B cell (primary cell): ENCODE data around the gene CYP26C1. TPM values are rescaled to one million over a fixed set of nuclear protein-coding genes. Genes with fewer than 3 reads are reported as not detected.
A peak's percentile ranks its signal among the peaks of the same experiment; 100 is the strongest.

Source experiments
- ATAC-seq: fragments of 200-7000 bp; cut with Tn5 transposase; one replicate; pipeline ENCODE4 v1.10.0; 2021; ENCODE audit warnings: low read depth, mild to moderate bottlenecking, moderate number of reproducible peaks, moderate library complexity
- CTCF ChIA-PET: fragments of 350-600 bp; sonication (Branson Sonifier 250); formaldehyde crosslinking; loops from one replicate; lab custom pipeline; 2021; ENCODE audit warnings: antibody characterized with exemption, inconsistent platforms; lab: Charles Lee
- POLR2A ChIA-PET: fragments of 350-600 bp; sonication (Branson Sonifier 250); formaldehyde crosslinking; loops from one replicate; lab custom pipeline; 2021; ENCODE audit warnings: antibody characterized with exemption; lab: Charles Lee
- DNase-seq: peaks from one replicate; pipeline ENCODE4 v3.0.0; 2013
- H2AFZ ChIP-seq: 2 replicates; pipeline ENCODE4 v1.6.1; 2012; ENCODE audit warnings: mild to moderate bottlenecking, low read depth, low read length; ENCODE audit not compliant: insufficient read depth, poor library complexity, severe bottlenecking
- H3K27ac ChIP-seq, 2 donors: 1 replicate in 1 of 2; 2 replicates in 1 of 2; pipeline ENCODE4 v1.5.1; 2012 to 2013; ENCODE audit warnings: low read length in 2 of 2, mild to moderate bottlenecking in 2 of 2, moderate library complexity in 1 of 2
- H3K27me3 ChIP-seq, 4 experiments: fragments of 200-600 bp in 1 of 4; sonication (generic) in 1 of 4; replicated peaks in 1 of 4; 1 replicate in 2 of 4; 2 replicates in 2 of 4; pipeline versions ENCODE4 v1.6.1 to v1.7.0; 2013 to 2016; ENCODE audit warnings: low read length in 3 of 4, mild to moderate bottlenecking in 2 of 4, mixed read lengths in 1 of 4, moderate library complexity in 1 of 4; ENCODE audit not compliant: insufficient read depth in 4 of 4, control insufficient read depth in 3 of 4; ENCODE audit errors: control extremely low read depth in 1 of 4
- H3K36me3 ChIP-seq, 2 experiments: replicated peaks in 1 of 2; 1 replicate in 1 of 2; 2 replicates in 1 of 2; pipeline versions ENCODE4 v1.6.1 to v1.7.1; 2013; ENCODE audit warnings: low read length in 1 of 2; ENCODE audit not compliant: insufficient read depth in 2 of 2, control insufficient read depth in 1 of 2; ENCODE audit errors: control extremely low read depth in 1 of 2, extremely low read depth in 1 of 2
- H3K4me1 ChIP-seq, 2 donors: fragments of 200-600 bp in 1 of 2; sonication (generic) in 1 of 2; 1 replicate in 1 of 2; 2 replicates in 1 of 2; pipeline versions ENCODE4 v1.5.1 to v1.6.1; 2013 to 2017; ENCODE audit warnings: low read length in 2 of 2; ENCODE audit not compliant: control insufficient read depth in 2 of 2, insufficient read depth in 2 of 2
- H3K4me2 ChIP-seq: replicated peaks from 2 replicates; pipeline ENCODE3; 2012; ENCODE audit warnings: mild to moderate bottlenecking, low read depth, low read length; ENCODE audit not compliant: poor library complexity, severe bottlenecking
- H3K4me3 ChIP-seq, 5 experiments: fragments of 200-600 bp in 1 of 5; sonication (generic) in 1 of 5; 1 replicate in 3 of 5; 2 replicates in 2 of 5; pipeline versions ENCODE4 v1.5.1 to v1.7.0; 2011 to 2016; ENCODE audit warnings: low read length in 4 of 5, mild to moderate bottlenecking in 4 of 5, low read depth in 2 of 5, control low read depth in 1 of 5, moderate library complexity in 1 of 5; ENCODE audit not compliant: insufficient read depth in 1 of 5; ENCODE audit errors: control extremely low read depth in 1 of 5, extremely low read depth in 1 of 5
- H3K79me2 ChIP-seq: fragments of 200-600 bp; sonication (generic); one replicate; pipeline ENCODE4 v1.6.0; 2016; ENCODE audit warnings: low read length; ENCODE audit not compliant: control insufficient read depth, insufficient read depth
- H3K9ac ChIP-seq: fragments of 200-600 bp; sonication (generic); 2 replicates; pipeline ENCODE4 v1.6.1; 2017; ENCODE audit warnings: mild to moderate bottlenecking, low read length, moderate library complexity
- H3K9me3 ChIP-seq, 3 donors: one replicate each; pipeline versions ENCODE4 v1.6.1 to v1.7.1; 2013; ENCODE audit warnings: low read length in 2 of 3; ENCODE audit not compliant: control insufficient read depth in 2 of 3, insufficient read depth in 1 of 3; ENCODE audit errors: control extremely low read depth in 1 of 3
- H4K20me1 ChIP-seq: 2 replicates; pipeline ENCODE4 v1.6.0; 2012; ENCODE audit warnings: mild to moderate bottlenecking, low read length; ENCODE audit not compliant: insufficient read depth, control insufficient read depth, poor library complexity, severe bottlenecking
- H3K27ac Mint-ChIP-seq: one replicate; pipeline ENCODE4 v1.8.0; 2021; ENCODE audit warnings: mixed read lengths
- H3K27me3 Mint-ChIP-seq: one replicate; pipeline ENCODE4 v1.8.0; 2021; ENCODE audit warnings: mixed read lengths
- H3K4me1 Mint-ChIP-seq: one replicate; pipeline ENCODE4 v1.8.0; 2021; ENCODE audit warnings: mixed read lengths
- H3K4me3 Mint-ChIP-seq: one replicate; pipeline ENCODE4 v1.8.0; 2021; ENCODE audit warnings: mixed read lengths
- H3K9me3 Mint-ChIP-seq: one replicate; pipeline ENCODE4 v1.8.0; 2022; ENCODE audit warnings: mixed read lengths; ENCODE audit not compliant: insufficient read depth
- EZH2 ChIP-seq: IDR thresholded peaks from 2 replicates; pipeline ENCODE4 v1.6.1; 2012; ENCODE audit warnings: borderline replicate concordance, low read depth, mild to moderate bottlenecking, moderate library complexity, low read length; ENCODE audit not compliant: insufficient read depth, poor library complexity, severe bottlenecking
- WGBS: methylation state at CpG from one replicate; pipeline ENCODE4 v1.1.5; 2013; ENCODE audit warnings: missing lambda C conversion rate; ENCODE audit not compliant: insufficient coverage; 5-methylcytosine and 5-hydroxymethylcytosine counted together
- intact Hi-C: fragments of 100-400 bp; cut with micrococcal nuclease; formaldehyde crosslinking; loops from one replicate; pipeline ENCODE4 v1.10.0; 2022
- polyA plus RNA-seq: library from polyadenylated mRNA; depleted of rRNA; stranded (reverse); fragments of >200 nt; gene quantifications from 2 replicates; pipeline ENCODE4 v1.2.3, GENCODE V29; 2012
- total RNA-seq, 2 donors: library from RNA; stranded (reverse); fragments of 120-200 nt in 1 of 2; gene quantifications; 1 replicate in 1 of 2; 2 replicates in 1 of 2; pipeline versions ENCODE4 v1.2.3 to v1.2.4, GENCODE V29; 2013 to 2022
- TF ChIP-seq, protein P1 (sequence below): fragments of 200-600 bp; IDR thresholded peaks from one replicate; pipeline ENCODE4 v1.8.0; 2022; ENCODE audit warnings: antibody characterized with exemption, mild to moderate bottlenecking

The CYP26C1 gene
- total and polyA plus RNA-seq, 2 donors (not counting 1 experiment from before 2014, with no cell fraction given) = 0.01 to 0.57 TPM

DNA sequence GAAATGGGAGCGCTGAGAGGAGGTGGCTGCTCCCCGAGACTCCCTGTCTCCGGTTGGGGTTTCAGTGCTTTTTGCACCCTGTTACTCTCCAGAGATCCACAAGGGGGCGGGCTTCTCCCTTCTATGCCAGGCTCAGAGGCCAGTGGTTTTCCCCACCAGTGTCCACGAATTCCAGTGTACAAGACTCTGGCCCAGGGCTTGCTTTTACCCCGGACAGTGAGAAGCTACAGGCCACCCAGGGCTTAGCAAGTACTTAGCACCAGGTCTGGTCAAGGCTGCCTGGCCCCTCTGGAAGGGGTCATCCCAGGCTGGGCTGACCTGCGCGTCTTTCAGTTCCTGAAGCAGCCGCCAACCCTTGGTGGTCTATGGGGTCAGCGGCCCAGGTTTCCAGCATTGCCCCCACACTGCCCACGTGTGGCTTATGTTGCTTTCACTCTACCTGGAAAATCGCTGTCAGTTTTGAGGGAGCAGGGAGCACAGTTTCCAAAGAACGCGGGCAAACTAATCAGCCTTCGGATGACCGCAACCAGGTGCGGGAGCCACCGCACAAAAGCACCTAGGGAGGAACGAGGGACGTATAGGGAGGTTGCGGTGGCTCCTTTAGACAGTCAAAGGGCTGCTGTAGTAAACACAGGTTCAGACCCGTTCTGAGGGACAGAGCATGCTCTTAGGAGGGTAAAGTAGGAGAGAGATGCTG is 19.9 kb downstream of the CYP26C1 start:
- H3K79me2 ChIP-seq = no peaks in the 10 kb centered on the region
- H3K9ac ChIP-seq = no peak overlapping the region
- DNase-seq = peak; percentile 64
- peaks cover 0 to 28% (median 12%) of the 10 kb centered on the region in 4 experiments for H3K27me3 ChIP-seq
- Mint-ChIP-seq H3K27me3 (peaks cover 51% of the 10 kb centered on the region), H3K4me1 (peaks cover 8% of the 10 kb centered on the region), H3K27ac (no peak overlapping the region), H3K4me3 (no peak overlapping the region), H3K9me3 (no peaks in the 10 kb centered on the region)
- ChIA-PET POLR2A (no interaction called here), CTCF (interaction anchor here (0.9 to 2.4 kb wide), 12 partner anchors 10 to 402 kb away, joined by 3 to 9 read pairs (median 4); partner anchors contain the start of gene MYOF)
- no peak for TF ChIP-seq EZH2
- TF ChIP-seq, protein P1, sequence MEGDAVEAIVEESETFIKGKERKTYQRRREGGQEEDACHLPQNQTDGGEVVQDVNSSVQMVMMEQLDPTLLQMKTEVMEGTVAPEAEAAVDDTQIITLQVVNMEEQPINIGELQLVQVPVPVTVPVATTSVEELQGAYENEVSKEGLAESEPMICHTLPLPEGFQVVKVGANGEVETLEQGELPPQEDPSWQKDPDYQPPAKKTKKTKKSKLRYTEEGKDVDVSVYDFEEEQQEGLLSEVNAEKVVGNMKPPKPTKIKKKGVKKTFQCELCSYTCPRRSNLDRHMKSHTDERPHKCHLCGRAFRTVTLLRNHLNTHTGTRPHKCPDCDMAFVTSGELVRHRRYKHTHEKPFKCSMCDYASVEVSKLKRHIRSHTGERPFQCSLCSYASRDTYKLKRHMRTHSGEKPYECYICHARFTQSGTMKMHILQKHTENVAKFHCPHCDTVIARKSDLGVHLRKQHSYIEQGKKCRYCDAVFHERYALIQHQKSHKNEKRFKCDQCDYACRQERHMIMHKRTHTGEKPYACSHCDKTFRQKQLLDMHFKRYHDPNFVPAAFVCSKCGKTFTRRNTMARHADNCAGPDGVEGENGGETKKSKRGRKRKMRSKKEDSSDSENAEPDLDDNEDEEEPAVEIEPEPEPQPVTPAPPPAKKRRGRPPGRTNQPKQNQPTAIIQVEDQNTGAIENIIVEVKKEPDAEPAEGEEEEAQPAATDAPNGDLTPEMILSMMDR = peak; percentile 79
- no peak overlapping the region for H3K27ac ChIP-seq
- no peak overlapping the region for H3K4me3 ChIP-seq
- intact Hi-C loops = loop anchor here (1.0 kb wide), 1 partner anchor 209 kb away; no protein-coding TSS in a partner anchor
- no peaks in the 10 kb centered on the region for H3K36me3 ChIP-seq
- peak overlapping the region; percentile 18 for H3K4me2 ChIP-seq
- WGBS = 58% methylated on average over 22 of the region's 22 CpGs
- peak overlapping the region; percentile 23 for H2AFZ ChIP-seq
- peak; percentile 67 for ATAC-seq
- peaks cover 0 to 6% (median 0%) of the 10 kb centered on the region in 3 donors for H3K9me3 ChIP-seq
- peaks cover 0 to 5% of the 10 kb centered on the region in 2 donors for H3K4me1 ChIP-seq
- H4K20me1 ChIP-seq = no peaks in the 10 kb centered on the region

DNA sequence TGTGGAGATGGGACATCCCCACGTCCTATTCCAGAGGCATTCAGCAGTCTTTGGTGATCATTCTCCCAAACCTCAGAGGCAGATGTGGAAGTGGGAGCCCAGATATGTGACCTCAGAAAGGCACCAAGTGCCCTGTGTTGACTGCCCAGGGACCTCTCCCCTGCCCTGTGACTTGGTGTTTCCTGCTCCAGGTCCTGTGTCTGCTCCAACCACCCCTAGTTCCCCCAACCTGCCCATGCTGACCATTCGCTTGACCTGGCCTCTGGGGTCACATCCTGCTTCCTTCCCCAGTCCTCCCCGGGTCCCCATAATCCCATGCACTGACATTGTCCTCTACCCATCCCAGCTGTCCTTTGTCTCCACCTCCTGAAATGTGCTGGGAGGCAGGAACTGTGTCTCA is 20.7 kb downstream of the CYP26C1 start:
- no peak overlapping the region for H3K27ac Mint-ChIP-seq
- H3K27ac ChIP-seq = no peak overlapping the region
- ChIA-PET POLR2A (no interaction called here), CTCF (interaction anchor here (1.1 to 2.0 kb wide), 7 partner anchors 11 to 276 kb away, joined by 3 to 9 read pairs (median 4); no protein-coding TSS in a partner anchor)
- H3K4me3 ChIP-seq = no peak overlapping the region
- peaks cover 6% of the 10 kb centered on the region for H3K4me1 Mint-ChIP-seq
- H3K36me3 ChIP-seq = no peaks in the 10 kb centered on the region
- no peak for DNase-seq
- no peak overlapping the region for H3K9ac ChIP-seq
- H3K4me2 ChIP-seq = no peak overlapping the region
- WGBS = 67% methylated on average over 3 of the region's 3 CpGs
- H2AFZ ChIP-seq = no peak overlapping the region
- H3K79me2 ChIP-seq = no peaks in the 10 kb centered on the region
- peaks cover 51% of the 10 kb centered on the region for H3K27me3 Mint-ChIP-seq
- intact Hi-C loops = no loop called here
- H3K9me3 Mint-ChIP-seq = no peaks in the 10 kb centered on the region
- H4K20me1 ChIP-seq = no peaks in the 10 kb centered on the region
- H3K4me1 ChIP-seq = peaks cover 0 to 5% of the 10 kb centered on the region in 2 donors
- TF ChIP-seq, protein P1 = no peak
- no peak for TF ChIP-seq EZH2
- peaks cover 0 to 6% (median 0%) of the 10 kb centered on the region in 3 donors for H3K9me3 ChIP-seq
- H3K27me3 ChIP-seq = peaks cover 0 to 21% (median 10%) of the 10 kb centered on the region in 4 experiments
- no peak overlapping the region for H3K4me3 Mint-ChIP-seq
- ATAC-seq = no peak
